ENCODE measurements around the gene UQCC5.
A peak's percentile ranks its signal among the peaks of the same experiment; 100 is the strongest.

The UQCC5 gene

GRCh38 chr3:52532838-52533622, 3.4 kb upstream of the UQCC5 start:
- DNase-seq (ENCODE audit: insufficient read length, low spot score) (peak; percentile 24), FAIRE-seq (peak; percentile 4)

GRCh38 chr3:52533623-52534280, 2.7 kb upstream of the UQCC5 start, which contains the start of gene NT5DC2:
Gene NT5DC2 (minus strand): TSS chr3:52533857. CDS start chr3:52533737, 120 bp downstream.
- no peak for FAIRE-seq
- DNase-seq (ENCODE audit: insufficient read length, low spot score): peak; percentile 81

GRCh38 chr3:52534281-52535183, 1.9 kb upstream of the UQCC5 start:
- FAIRE-seq: no peak

GRCh38 chr3:52535411-52536111, 844 bp upstream of the UQCC5 start:
- DNase-seq (ENCODE audit: insufficient read length, low spot score): no peak
- no peak for FAIRE-seq

More at GRCh38 chr3:52534281-52535183, 1.9 kb upstream of the UQCC5 start:
- no peak for DNase-seq (ENCODE audit: insufficient read length, low spot score)

DNA sequence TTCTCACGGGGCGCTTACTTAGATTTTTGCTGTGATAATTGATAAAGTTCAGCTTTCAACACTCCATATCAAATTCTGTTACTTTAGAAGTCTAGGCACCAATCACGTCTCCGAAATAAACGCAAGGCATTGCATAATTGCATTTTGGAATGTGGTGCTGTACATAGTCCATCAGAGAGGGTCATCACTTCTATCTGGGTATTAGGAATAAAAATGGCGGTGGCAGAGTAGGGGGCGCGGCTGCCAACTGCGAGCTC, 365 bp upstream of the UQCC5 start:
- FAIRE-seq: no peak
- DNase-seq (ENCODE audit: insufficient read length, low spot score): no peak

- FAIRE-seq: no peak
- DNase-seq (ENCODE audit: insufficient read length, low spot score): no peak
These were observed 788 bp downstream of the UQCC5 start for GRCh38 chr3:52537165-52537620.

- DNase-seq (ENCODE audit: insufficient read length, low spot score) (no peak), FAIRE-seq (no peak)
These were observed 1.5 kb downstream of the UQCC5 start for GRCh38 chr3:52537726-52538421.

- no peak for FAIRE-seq
- no peak for DNase-seq (ENCODE audit: insufficient read length, low spot score)
These were observed 2.7 kb downstream of the UQCC5 start for GRCh38 chr3:52539010-52539653.

DNA sequence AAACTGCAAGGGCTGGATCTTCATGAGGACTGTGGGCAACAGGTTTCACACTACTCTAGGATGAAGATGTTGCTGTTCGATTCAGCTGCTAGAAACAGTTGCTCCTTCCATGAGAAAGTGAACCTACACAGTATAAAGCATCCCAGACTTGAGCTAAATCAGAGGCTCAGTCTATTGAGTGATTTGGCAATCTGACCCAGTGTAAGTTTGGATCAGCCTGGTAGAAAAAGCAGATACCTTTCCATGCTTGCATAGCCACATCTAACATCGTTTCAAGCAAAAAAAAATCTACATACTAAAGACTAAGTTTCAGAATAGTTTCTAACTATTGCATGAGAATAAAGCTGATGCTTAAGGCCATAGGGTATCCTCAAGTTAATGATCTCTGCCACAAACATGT, 4.6 kb downstream of the UQCC5 start:
- DNase-seq (ENCODE audit: insufficient read length, low spot score) (no peak), FAIRE-seq (no peak)

- DNase-seq (ENCODE audit: insufficient read length, low spot score) (no peak), FAIRE-seq (no peak)
These were observed 8.5 kb downstream of the UQCC5 start for GRCh38 chr3:52544937-52545336.

GRCh38 chr3:52546111-52546901, 9.9 kb downstream of the UQCC5 start:
- FAIRE-seq: no peak
- no peak for DNase-seq (ENCODE audit: insufficient read length, low spot score)

DNA sequence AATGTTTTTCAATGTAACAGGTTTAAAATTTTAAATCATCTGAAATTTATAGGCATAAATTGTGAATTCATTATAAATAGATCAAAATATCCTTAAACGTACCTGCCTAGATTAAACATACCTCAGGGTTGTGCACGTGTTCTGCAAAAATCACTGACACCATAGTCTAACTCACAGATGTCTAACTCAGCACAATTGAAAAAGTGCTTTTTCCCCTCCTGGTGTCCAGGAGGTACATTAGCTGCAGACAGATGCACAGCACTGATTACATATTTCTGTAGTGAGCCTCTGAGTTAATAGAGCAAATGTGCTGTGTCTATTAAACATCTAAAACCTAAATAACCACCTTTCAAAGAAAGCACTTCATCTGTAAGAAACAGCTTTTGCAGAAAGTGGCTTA, 10.7 kb downstream of the UQCC5 start:
- FAIRE-seq (no peak), DNase-seq (ENCODE audit: insufficient read length, low spot score) (no peak)

GRCh38 chr3:52551118-52551517, 14.7 kb downstream of the UQCC5 start:
- no peak for DNase-seq (ENCODE audit: insufficient read length, low spot score)
- no peak for FAIRE-seq

GRCh38 chr3:52552089-52552488, 15.7 kb downstream of the UQCC5 start:
- DNase-seq (ENCODE audit: insufficient read length, low spot score): no peak
- FAIRE-seq: no peak

GRCh38 chr3:52554026-52554755, 17.8 kb downstream of the UQCC5 start:
- no peak for FAIRE-seq
- DNase-seq (ENCODE audit: insufficient read length, low spot score): no peak

DNA sequence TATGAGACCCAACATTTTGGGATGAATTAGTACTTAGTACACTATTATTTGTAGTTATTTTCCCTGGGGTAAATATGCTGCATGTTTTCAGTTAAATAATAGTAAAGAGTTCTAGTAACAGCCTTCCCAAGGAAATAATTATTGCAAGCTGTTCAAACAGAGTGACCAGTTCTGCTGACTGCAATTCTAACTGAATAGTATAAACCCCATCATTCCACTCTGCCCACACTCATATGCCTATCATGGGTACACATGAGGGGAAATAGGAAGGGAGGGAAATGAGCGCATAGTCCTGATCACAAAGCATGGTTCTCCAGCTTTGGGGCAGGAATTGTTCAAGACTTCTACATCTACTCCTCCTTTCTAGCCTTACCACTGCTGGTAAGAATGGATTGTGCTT, 18.7 kb downstream of the UQCC5 start:
- FAIRE-seq (no peak), DNase-seq (ENCODE audit: insufficient read length, low spot score) (no peak)

GRCh38 chr3:52557011-52557960, 20.9 kb downstream of the UQCC5 start:
- no peak for FAIRE-seq
- DNase-seq (ENCODE audit: insufficient read length, low spot score): no peak

All from HTR-8/SVneo (cell line).